HG03135 (cell line): ENCODE measurements around the gene TBC1D10B.

Experiments used
- ATAC-seq: cut with Tn5 transposase; IDR thresholded peaks from one replicate; pipeline ENCODE4 v1.9.1; 2021; ENCODE audit warnings: mild to moderate bottlenecking, moderate library complexity; ENCODE audit not compliant: unreplicated experiment

The TBC1D10B gene

DNA sequence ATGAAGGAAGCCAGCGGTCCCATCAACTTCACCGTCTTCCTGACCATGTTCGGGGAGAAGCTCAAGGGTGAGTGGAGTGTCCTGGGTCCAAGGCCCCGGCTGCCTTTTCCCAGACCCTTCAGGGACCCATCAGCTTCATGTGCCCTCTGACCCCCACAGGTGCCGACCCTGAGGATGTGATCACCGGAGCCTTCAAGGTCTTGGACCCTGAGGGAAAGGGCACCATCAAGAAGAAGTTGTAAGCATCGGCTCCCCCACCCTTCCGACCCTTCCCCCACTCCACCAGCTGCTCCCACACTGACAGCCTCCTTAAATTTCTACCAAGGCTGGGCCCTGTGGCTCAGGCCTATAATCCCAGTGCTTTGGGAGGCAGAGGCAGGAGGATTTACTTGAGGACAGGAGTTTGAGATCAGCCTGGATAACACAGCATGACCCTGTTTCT, 6.2 kb upstream of the TBC1D10B start:
- ATAC-seq = no peak

DNA sequence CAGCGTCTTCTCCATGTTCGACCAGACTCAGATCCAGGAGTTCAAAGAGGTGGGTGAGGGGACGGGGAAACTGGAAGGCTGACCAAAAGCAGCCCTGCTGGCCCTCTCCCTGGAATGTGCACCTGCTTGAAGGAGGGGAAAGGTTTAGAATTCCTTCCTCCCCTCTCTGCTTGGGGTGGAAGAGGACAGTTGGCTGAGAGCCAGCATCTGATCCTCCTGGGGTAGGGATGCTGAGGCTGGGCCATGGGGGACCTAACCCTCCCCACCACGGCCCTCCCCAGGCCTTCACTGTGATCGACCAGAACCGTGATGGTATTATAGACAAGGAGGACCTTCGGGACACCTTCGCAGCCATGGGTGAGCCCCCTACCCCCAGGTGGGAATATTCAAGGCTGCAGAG, 5.6 kb upstream of the TBC1D10B start:
- ATAC-seq = no peak

DNA sequence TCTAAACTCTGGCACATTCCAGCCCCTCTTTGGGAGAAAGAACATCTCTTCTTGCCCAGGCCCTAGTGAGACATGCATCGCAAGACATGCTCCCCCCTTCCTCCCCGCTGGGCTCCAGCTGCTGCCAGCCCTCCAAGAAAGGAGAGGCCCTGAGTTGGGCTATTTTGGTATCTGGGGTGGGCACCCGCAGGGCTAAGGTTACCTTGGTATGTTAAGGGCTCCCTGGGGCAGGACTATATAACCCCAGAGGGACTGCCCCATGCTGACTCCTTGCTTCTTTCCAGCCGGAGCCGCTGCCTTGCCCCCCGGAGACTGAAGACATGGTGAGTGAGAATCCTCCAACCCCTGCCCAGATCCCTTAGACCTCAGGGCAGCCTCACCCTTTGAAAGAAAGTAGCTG, 4.2 kb upstream of the TBC1D10B start, which contains the start of gene MYL11:
MYL11 (plus strand) TSS at position 265 of the 400 bp plus-strand sequence; CDS start at position 321, 56 bp downstream.
- ATAC-seq = no peak

DNA sequence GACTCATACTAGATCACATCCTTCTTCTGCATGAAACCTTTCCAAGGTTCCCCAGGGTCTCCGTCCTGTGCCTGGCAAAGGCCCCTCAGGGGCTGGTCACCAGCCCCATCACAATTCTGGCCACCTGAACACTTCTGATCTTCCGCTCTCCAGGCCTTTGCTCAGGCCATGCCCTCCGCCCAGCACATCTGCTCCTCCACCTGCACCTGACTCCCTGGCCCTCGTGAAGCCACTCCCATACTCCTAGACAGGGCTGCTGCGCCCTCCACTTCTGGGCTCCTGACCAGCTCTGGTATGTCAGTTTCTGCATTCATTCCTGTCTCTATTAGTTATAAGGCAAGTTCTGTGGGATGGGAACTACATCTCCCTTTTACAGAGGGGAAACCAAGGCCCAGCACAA, 2.4 kb upstream of the TBC1D10B start:
- ATAC-seq = no peak

DNA sequence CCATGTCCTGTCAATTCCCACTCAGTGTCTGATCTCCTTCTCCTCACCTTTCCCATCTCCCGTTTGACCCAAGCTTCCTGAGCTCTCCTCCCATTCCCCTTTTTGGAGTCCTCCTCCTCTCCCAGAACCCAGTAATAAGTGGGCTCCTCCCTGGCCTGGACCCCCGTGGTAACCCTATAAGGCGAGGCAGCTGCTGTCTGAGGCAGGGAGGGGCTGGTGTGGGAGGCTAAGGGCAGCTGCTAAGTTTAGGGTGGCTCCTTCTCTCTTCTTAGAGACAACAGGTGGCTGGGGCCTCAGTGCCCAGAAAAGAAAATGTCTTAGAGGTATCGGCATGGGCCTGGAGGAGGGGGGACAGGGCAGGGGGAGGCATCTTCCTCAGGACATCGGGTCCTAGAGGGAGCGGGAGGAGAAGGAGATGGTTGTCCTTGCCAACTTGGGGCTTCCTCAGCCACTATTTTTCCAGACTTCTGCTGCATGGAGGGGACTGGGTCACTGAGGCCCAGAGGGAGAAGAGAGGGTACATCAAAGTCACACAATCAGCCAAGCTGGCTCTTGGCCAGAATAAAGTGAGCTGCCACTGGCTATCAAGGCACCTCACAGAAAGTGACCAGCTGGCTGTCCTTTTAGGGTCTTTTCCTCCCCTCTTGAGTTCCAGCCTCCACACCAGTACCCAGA, 1.9 kb upstream of the TBC1D10B start:
- no peak for ATAC-seq

DNA sequence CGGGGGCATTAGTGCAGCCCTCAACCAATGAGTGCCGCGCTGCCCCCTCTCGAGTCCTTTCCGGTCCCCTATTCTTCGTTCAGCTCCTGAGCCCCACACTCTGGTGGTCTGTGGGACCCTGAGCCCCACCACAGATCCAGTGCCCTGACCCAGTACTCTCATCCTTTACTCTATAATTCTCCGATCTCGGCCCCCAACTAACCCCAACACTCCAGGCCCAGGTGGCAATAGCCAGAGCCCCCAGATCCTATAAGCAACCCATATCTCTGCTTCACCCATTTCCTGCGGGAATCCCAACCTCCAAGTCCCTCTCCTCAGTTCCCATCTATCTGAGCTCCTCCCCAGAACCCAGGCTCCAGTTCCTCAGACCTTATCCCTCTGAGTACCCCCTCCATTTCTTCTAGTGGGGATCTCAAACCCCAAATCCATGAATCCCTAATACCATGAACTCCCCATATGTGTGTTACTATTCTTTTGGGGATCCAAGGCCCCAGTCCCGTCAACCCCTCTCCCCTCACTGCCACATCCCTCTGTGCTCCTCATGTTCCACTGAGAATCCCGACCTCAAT, 1.0 kb upstream of the TBC1D10B start:
- ATAC-seq = no peak

DNA sequence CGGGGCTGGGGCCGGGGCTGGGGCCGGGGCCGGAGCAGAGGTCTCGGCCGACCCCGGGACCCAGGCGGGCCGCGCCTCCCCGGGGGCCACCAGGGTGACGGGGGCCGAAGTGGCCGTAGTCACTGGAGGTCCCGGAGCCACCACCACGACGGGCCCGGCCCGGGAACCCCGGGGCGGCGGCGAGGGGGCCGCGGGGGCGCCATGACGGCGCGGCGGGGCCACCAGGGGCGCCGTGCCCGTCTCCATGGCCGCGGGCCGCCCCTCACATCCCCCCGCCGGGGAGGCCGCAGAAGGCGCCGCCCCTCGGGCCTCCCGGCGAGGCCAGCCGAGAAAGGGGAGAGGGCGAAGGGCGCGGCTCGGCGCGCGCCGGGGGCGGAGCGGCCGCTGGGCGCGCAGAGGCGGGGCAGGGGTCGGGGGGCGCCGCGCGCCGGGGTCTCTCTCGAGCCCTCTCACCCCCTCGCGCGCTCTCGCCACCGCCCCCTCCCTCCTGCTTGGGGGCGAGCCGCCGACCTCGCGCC, 297 bp downstream of the TBC1D10B start:
- ATAC-seq = peak; percentile 8

DNA sequence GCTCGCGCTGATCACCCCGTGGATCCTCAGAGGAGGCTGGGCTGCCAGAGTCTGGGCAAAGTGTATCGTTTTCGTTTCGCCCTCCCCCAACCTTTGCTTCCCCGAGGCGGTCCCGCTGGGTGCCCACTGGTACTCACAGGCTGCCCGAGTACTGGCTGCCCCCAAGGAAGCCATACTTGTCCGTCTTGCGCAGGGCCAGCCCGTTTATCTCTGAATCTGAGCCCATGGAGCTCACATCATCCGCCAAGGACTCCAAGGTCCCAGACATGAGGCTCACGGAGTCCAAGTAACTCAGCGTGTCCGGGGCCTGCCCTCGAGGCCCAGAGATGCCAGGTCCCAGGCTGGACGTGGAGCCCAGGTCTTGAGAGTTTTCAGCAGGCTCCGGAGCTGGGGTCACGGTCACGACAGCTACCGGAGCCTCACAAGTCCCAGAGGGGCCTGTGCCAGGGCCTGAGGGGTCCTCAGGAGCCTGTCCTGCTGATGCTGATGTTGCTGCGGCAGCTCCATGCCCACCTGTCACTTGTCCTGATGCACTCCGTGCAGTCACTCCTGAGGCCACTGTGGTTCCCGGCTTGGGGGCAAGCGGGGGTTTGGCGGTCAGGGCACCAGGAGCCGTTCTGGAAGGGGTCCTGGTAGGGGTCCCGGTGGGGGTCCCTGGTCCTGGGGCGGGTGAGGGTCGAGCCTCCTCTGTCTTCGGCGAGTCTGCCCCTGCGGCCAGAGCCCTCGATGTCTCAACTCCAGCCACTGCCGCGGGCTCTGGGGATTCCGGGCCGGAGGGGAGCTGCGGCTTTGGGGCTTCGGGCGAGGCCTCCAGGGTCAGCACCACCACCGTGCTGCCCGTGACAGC, 980 bp downstream of the TBC1D10B start:
- ATAC-seq = no peak

DNA sequence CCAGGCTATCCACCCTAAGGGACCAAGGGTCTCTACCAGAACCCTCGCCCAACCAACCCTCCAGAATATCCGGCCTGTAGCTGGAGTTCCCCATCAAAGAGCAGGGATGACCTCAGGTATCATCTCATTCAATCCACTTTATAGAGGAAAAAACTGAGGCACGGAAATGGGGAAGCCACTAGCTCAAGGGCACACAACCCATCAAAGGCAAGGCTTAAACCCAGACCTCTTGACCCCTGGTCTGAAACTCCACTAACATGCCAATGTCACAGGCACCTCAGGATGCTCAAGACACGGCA, 1.6 kb downstream of the TBC1D10B start:
- ATAC-seq = no peak

DNA sequence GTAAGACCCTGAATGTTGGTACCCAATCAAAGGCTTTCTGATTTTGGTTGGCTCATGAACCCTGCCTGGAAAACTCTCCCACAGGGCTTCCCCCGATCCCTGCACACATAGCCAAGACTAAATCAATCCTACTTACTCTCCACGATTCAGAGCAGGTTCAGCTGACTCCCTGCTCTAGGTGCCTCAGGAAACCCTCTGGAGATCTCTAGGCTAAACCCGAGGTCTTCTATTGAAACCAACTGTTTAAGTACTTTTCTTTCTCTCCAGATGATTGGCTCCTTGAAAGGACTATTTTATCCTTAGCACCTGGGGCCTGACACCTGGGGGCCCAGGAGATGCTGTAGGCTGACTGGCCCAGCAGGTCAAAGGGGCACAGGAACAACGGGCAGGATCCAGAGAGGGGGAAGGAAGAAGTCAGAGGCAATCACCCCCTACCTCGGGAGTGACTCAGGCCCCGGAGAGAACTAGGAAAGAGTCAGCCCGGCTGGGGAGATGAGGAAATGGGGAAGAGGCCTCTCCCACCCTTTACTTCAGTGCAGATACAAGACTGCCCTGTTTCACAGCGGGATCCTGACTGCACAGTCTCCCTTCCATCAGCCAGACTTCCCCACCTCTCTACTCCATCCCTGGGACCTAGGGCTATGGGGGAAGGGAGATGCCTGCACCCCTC, 2.0 kb downstream of the TBC1D10B start:
- no peak for ATAC-seq

DNA sequence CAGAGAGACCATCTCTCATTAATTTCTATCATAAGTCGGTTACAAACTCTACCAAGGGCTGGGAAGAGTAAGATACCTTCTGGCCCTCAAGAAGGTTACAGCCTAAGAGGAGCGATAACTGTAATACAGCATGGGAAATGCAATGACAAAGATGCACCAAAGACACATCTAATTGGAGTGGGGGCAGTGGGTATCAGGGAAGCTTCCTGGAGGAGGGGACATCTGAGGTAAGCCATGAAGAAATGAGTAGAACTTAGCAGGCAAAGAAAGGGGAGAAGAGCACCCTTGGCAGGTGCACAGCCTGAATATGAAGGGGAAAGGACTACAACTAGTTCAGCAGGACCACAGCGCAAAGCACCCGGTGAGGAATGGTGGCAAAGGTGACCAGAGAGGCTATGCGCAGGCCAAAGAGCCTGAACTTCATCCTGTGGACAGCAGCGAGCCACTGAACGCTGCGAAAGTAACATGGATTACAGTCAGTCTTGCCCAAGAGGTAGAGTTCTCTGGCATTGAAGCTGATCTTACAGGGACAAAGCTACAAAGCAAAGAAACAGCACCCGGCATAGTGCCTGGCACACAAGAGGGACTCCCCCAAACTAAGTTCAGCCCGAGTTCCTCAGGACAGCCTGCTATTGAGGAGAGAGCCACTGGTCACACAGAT, 2.8 kb downstream of the TBC1D10B start:
- ATAC-seq = no peak

DNA sequence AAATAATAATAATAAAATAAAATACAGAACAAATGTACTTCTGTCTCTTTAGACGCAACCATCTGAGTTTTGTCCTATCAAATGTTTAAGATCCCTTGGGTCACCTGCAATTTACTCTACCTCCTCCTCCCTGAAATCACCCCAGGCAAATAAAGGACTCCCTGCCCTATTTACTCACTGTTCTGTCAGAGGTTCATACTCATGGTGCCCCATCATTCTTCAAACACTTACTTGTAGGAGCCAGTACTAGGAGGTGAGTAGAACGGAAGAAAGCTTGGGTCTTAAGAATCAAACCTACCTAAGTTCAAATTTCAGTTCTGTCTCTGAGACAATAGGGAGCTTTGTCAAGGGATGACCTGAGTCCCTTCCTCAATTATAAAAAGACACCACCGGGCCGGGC, 3.8 kb downstream of the TBC1D10B start:
- no peak for ATAC-seq

DNA sequence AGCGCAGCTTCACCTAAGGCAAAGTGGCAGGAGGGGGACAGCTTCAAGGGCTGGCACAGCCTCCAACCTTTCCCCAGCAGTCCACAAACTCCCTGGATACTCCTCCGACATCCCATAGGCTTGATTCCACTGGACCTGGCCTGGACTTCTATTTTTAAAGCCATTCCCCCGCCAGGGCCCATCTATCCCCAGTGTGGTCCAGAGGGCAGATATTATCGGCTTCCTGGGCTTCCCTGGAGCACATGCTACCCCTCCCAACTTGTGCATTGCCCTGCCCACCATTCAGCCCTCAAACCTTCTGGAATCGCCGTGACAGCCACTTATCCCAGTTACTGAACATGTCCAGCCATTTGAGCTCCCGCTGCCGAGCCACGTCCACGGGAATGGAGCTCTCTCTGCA, 5.1 kb downstream of the TBC1D10B start:
- ATAC-seq = no peak

DNA sequence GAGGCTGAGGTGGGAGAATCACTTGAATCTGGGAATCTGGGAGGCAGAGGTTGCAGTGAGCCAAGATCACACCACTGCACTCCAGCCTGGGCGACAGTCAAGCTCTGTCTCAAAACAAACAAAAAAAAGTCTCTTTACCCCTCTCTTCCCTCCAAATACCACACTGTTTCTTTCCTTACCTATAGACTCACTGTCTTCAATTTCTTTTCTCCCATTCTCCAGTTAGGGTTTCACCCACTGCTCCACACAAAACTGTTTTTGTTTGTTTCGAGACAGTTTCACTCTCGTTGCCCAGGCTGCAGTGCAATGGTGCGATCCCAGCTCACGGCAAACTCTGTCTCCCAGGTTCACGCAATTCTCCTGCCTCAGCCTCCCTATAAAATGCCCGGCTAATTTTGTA, 9.1 kb downstream of the TBC1D10B start:
- no peak for ATAC-seq

DNA sequence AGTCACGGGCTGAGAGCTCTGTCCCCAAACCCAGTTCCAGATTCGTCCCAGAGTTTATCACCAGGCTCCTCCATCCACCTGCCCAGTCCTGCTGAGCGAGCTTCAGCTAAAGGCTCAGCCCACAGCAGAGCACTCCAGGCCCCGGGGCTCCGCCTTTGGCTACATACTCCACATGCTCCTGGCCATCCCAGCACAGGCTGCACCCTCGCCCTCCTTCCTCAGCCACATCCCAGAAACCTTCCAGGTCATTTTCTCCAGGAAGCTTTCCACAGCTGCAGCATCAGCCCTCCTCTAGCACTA, 10.5 kb downstream of the TBC1D10B start:
- no peak for ATAC-seq

DNA sequence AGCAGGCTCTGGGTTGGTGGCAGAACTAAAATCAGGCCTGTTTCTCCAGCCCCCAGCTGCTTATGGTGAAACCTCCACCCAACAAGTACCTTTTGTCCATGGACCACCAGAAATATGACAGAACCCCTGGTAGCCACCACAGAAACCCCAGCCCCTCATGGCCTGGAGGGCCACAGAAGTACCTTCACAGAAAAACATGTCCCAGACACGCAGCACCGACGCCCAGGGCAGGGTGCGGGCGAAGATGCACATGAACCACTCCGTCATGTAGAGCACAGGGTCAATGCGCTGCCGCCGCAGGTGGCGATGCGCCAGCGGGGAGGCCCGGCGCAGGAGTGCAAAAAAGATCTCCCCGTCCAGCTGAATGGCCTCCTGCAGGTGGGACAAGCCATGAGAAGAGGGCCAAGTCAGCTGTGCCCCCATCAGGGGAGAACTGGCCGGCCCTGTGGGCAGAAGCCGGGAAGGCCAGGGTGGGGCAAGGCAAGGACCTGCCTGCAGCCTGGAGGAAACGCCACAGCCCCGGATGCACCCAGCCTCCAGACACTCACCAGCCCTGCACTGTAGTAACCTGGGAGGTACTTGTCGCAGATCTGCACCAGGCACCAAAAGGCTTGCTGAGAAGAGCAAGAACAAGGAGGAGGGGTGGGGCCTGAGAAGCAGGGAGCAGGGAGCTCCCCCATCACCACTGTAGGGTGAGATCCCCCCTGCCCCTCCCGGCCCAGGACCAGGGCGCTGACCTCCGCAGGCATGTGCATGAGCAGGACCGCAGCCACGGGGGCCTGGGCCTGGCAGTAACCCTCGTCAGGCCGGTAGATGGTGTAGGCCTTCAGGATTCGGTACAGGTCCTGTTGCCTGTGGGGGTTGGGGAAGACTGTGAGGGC, 11.1 kb downstream of the TBC1D10B start:
- no peak for ATAC-seq

DNA sequence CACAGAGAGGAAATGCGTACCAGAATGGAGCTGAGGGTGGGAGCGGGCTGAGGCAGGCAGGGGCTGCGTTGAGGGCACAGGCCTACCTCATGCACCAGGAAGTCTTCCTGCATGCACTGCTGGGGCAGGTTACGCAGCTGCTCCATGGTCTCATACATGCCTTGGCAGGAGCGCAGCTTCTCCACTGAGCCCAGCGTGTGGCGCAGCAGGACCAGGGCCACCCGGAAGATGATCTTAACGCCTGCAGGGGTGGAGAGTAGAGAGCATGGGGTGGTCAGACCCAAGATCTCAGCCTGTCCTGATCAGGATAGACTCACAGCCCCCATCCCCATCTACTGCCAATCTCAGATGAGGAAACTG, 11.7 kb downstream of the TBC1D10B start:
- ATAC-seq = no peak

DNA sequence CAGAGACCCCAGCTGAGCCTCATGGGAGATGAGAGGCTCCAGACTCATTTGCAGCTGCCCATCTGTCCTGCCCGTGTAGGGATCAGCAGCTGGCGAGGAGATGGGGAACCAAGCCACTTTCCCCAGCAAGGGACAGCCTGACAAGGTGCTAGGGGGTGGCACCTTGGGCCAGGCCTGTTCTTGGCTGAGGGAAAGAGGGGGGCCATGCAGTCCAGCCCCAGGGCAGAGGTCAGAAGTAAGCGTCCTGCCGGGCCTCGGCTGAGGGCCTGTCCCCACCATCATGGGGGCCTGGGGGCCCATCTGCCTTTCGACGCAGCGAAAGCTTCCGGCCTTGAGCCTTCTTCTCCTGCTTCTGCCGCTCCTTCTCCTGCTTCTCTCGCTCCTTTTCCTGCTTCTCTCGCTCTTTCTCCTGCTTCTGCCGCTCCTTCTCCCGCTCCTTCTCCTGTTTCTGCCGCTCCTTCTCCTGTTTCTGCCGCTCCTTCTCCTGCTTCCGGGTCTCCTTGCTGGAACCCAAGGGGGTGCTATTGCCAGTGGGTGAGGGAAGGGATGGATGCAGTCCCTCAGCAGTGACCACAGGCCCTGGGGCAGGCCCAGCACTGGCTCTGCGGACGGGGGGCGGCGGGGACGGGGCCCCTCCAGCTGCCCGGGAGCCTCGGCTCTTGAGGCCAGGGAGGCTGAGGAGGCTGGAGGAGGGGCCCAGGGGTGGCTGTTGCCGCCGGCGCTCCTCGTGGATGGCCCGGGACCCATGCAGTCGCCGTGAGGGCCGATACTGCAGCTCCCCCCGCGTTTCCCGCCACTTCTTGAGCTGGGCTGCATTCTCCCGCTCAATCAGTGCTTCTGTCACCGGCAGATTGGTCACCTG, 12.3 kb downstream of the TBC1D10B start:
- ATAC-seq = no peak

DNA sequence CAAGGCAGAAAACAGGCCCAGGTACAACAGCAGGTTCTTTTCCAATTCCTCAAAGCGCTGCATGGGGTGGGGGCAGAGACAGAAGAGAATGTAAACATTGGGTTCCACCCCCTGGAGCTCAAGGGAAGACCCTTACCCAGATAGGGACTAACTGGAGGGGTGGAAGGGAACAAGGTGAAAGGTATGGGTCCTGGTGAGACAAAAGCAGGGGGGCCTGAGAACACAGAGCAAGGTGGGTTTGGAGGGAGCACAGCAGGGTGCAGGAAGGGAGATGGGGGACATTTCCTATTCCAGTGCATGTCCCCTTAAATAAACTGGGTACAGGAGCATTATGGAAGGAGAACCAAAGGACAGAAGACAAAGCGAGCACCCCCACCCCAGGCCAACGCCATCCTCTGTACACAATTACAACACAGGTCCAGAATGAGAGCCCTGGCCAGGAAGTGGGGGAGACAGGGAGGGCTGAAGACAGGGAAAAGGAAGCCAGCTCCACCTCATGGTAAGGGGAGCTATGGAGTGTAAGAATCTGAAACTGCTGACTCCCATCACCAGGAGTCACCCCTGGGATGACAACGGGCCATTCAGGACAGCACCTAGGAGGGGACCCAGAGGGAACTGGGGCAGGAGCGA, 13.1 kb downstream of the TBC1D10B start:
- no peak for ATAC-seq
